Liver (tissue), 9 donors: Measurements from ENCODE around the gene DACH1. TPM values are rescaled to one million over a fixed set of nuclear protein-coding genes. Genes with fewer than 3 reads are reported as not detected.

Experiments
- DNase-seq: peaks from one replicate; pipeline ENCODE4 v3.0.0-alpha.2; 2017; ENCODE audit warnings: low spot score
- H3K27ac ChIP-seq, 2 donors: one replicate each; pipeline ENCODE4 v1.7.0; 2013; ENCODE audit warnings: inconsistent platforms in 2 of 2, low read length in 2 of 2, control low read depth in 1 of 2, low read depth in 1 of 2, mild to moderate bottlenecking in 1 of 2
- H3K27me3 ChIP-seq, 4 donors: one replicate each; pipeline versions ENCODE4 v1.6.1 to v1.7.0; 2013; ENCODE audit warnings: low read length in 3 of 4, inconsistent platforms in 1 of 4, mild to moderate bottlenecking in 1 of 4, moderate library complexity in 1 of 4; ENCODE audit not compliant: control insufficient read depth in 4 of 4, insufficient read depth in 4 of 4
- H3K36me3 ChIP-seq, 4 donors: one replicate each; pipeline versions ENCODE4 v1.6.1 to v1.7.0; 2013; ENCODE audit warnings: low read length in 3 of 4, mild to moderate bottlenecking in 3 of 4, low read depth in 1 of 4, moderate library complexity in 1 of 4; ENCODE audit not compliant: control insufficient read depth in 4 of 4, insufficient read depth in 3 of 4
- H3K4me1 ChIP-seq, 4 donors: one replicate each; pipeline versions ENCODE4 v1.6.1 to v1.7.0; 2013; ENCODE audit warnings: low read length in 3 of 4, mild to moderate bottlenecking in 3 of 4, moderate library complexity in 1 of 4; ENCODE audit not compliant: control insufficient read depth in 4 of 4, insufficient read depth in 4 of 4
- H3K4me3 ChIP-seq, 3 donors: one replicate each; pipeline versions ENCODE4 v1.6.1 to v1.7.0; 2013; ENCODE audit warnings: low read length in 3 of 3, control low read depth in 1 of 3, low read depth in 1 of 3, mild to moderate bottlenecking in 1 of 3
- H3K9ac ChIP-seq, 2 donors: one replicate each; pipeline ENCODE4 v1.7.0; 2013; ENCODE audit warnings: low read length in 2 of 2, mild to moderate bottlenecking in 2 of 2, moderate library complexity in 2 of 2, control low read depth in 1 of 2, low read depth in 1 of 2
- H3K9me3 ChIP-seq, 4 donors: one replicate each; pipeline versions ENCODE4 v1.6.1 to v1.7.0; 2013; ENCODE audit warnings: low read length in 3 of 4; ENCODE audit not compliant: control insufficient read depth in 4 of 4
- EGR1 ChIP-seq, 2 donors: IDR thresholded peaks; 2 replicates each; pipeline ENCODE4 v1.6.1; 2016 to 2018; ENCODE audit warnings: antibody characterized with exemption in 2 of 2, low read depth in 2 of 2
- FOXA1 ChIP-seq: IDR thresholded peaks from 2 replicates; pipeline ENCODE4 v1.6.1; 2016; ENCODE audit warnings: antibody characterized with exemption
- FOXA2 ChIP-seq: IDR thresholded peaks from 2 replicates; pipeline ENCODE4 v1.6.1; 2016; ENCODE audit warnings: antibody characterized with exemption
- GABPA ChIP-seq, 2 donors: IDR thresholded peaks in 1 of 2; conservative IDR thresholded peaks in 1 of 2; 2 replicates each; pipeline ENCODE4 v1.6.1; 2016; ENCODE audit warnings: antibody characterized with exemption in 2 of 2, mild to moderate bottlenecking in 1 of 2, moderate library complexity in 1 of 2
- HNF4A ChIP-seq, 2 donors: conservative IDR thresholded peaks; 2 replicates each; pipeline ENCODE4 v1.6.1; 2016; ENCODE audit warnings: antibody characterized with exemption in 2 of 2, mild to moderate bottlenecking in 2 of 2
- HNF4G ChIP-seq: IDR thresholded peaks from 2 replicates; pipeline ENCODE4 v1.6.1; 2016; ENCODE audit warnings: antibody characterized with exemption
- JUND ChIP-seq, 2 donors: IDR thresholded peaks; 2 replicates each; pipeline ENCODE4 v1.6.1; 2016; ENCODE audit warnings: antibody characterized with exemption in 2 of 2
- MAX ChIP-seq: IDR thresholded peaks from 2 replicates; pipeline ENCODE4 v1.6.1; 2016; ENCODE audit warnings: antibody characterized with exemption
- NR2F2 ChIP-seq: IDR thresholded peaks from 2 replicates; pipeline ENCODE4 v1.6.1; 2016; ENCODE audit warnings: antibody characterized with exemption
- RAD21 ChIP-seq, 2 donors: IDR thresholded peaks; 2 replicates each; pipeline ENCODE4 v1.6.1; 2016; ENCODE audit warnings: antibody characterized with exemption in 2 of 2, mild to moderate bottlenecking in 2 of 2
- SP1 ChIP-seq: IDR thresholded peaks from 2 replicates; pipeline ENCODE4 v1.6.1; 2018; ENCODE audit warnings: antibody characterized with exemption, mild to moderate bottlenecking
- TAF1 ChIP-seq: conservative IDR thresholded peaks from 2 replicates; pipeline ENCODE4 v1.6.1; 2016; ENCODE audit warnings: antibody characterized with exemption, mild to moderate bottlenecking
- YY1 ChIP-seq: IDR thresholded peaks from 2 replicates; pipeline ENCODE4 v1.6.1; 2016; ENCODE audit warnings: antibody characterized with exemption, mild to moderate bottlenecking
- ZBTB33 ChIP-seq: IDR thresholded peaks from 2 replicates; pipeline ENCODE4 v1.6.1; 2016; ENCODE audit warnings: antibody characterized with exemption
- WGBS: extraction: QIAGEN DNeasy Blood & Tissue Kit; methylation state at CpG from one replicate; pipeline ENCODE4 v1.1.7; 2013; 5-methylcytosine and 5-hydroxymethylcytosine counted together
- polyA plus RNA-seq, 2 donors: library from polyadenylated mRNA; stranded (reverse) in 1 of 2; unstranded in 1 of 2; fragments of 200-250 nt in 1 of 2; fragments of >200 nt in 1 of 2; fragmentation: Nextera tagmentation in 1 of 2; extraction: Ambion mirVana in 1 of 2; gene quantifications; one replicate each; pipeline versions ENCODE4 v1.2.1 to v1.2.3, GENCODE V29; 2013 to 2015
- total RNA-seq, 2 donors: library from RNA; depleted of rRNA; stranded (reverse); fragments of >200 nt; gene quantifications; one replicate each; pipeline ENCODE4 v1.2.3, GENCODE V29; 2014
- TF ChIP-seq, protein P1 (sequence below): fragments of 150-350 bp; IDR thresholded peaks from 2 replicates; pipeline ENCODE4 v1.5.1; 2017; ENCODE audit warnings: improper control_type of control experiment, low read depth, low read length; ENCODE audit not compliant: missing input control
- TF ChIP-seq, protein P2 (sequence below): IDR thresholded peaks from 2 replicates; pipeline ENCODE4 v1.6.1; 2016; ENCODE audit warnings: antibody characterized with exemption, mild to moderate bottlenecking
- donor health status: healthy.
- donor health status: healthy.
- donor health status: healthy.
- donor health status: healthy.
- donor health status: healthy.

DACH1 gene
- total and polyA plus RNA-seq, 4 donors: 0.28 to 1.9 (median 0.77) TPM

DNA sequence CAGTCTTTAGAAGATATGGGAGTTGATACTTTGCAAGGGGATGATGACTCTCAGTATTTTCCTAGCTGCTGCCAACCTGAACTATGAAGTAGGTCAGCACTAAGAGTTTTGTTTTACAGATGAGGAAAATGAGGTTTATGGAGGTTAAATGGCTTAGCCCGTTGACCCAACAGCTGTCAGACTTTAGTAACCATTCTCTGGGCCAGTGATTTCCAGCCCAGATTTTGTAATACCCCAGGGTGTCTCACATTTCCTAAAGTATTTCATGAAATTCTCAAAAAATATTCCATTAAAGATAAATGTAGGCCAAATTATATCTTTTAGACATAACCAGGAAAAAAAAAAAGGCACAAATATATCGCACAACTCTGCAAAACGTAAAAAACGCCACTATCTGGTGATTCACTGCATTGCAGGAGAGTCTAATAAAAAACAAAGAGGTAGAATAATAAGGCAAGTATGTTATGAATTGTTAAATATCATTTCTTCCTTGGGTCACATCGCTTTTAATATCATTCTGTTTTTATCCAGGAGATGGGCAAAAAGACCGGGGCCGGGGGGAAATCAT, 112.5 kb downstream of the DACH1 start:
- Histone ChIP-seq H3K4me3 (no peak overlapping the region), H3K27me3 (peaks cover 0 to 3% (median 0%) of the 10 kb centered on the region in 4 donors), H3K4me1 (no peaks in the 10 kb centered on the region), H3K27ac (no peak overlapping the region), H3K9me3 (no peaks in the 10 kb centered on the region), H3K36me3 (no peaks in the 10 kb centered on the region), H3K9ac (no peak overlapping the region)
- no peak for TF ChIP-seq EGR1 (IDR thresholded peaks at IDR 0.05; ENCODE audit: low read depth in 2 of 2)
- TF ChIP-seq GABPA (IDR thresholded peaks at IDR 0.05 in 1 of 2, conservative IDR thresholded peaks at IDR 0.05 in 1 of 2): no peak
- TF ChIP-seq FOXA2: no peak
- TF ChIP-seq MAX: no peak
- no peak for TF ChIP-seq FOXA1
- no peak for TF ChIP-seq YY1
- TF ChIP-seq ZBTB33: no peak
- TF ChIP-seq, protein P1, sequence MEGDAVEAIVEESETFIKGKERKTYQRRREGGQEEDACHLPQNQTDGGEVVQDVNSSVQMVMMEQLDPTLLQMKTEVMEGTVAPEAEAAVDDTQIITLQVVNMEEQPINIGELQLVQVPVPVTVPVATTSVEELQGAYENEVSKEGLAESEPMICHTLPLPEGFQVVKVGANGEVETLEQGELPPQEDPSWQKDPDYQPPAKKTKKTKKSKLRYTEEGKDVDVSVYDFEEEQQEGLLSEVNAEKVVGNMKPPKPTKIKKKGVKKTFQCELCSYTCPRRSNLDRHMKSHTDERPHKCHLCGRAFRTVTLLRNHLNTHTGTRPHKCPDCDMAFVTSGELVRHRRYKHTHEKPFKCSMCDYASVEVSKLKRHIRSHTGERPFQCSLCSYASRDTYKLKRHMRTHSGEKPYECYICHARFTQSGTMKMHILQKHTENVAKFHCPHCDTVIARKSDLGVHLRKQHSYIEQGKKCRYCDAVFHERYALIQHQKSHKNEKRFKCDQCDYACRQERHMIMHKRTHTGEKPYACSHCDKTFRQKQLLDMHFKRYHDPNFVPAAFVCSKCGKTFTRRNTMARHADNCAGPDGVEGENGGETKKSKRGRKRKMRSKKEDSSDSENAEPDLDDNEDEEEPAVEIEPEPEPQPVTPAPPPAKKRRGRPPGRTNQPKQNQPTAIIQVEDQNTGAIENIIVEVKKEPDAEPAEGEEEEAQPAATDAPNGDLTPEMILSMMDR: no peak
- TF ChIP-seq HNF4A (conservative IDR thresholded peaks at IDR 0.05): no peak
- TF ChIP-seq SP1: no peak
- TF ChIP-seq, protein P2, sequence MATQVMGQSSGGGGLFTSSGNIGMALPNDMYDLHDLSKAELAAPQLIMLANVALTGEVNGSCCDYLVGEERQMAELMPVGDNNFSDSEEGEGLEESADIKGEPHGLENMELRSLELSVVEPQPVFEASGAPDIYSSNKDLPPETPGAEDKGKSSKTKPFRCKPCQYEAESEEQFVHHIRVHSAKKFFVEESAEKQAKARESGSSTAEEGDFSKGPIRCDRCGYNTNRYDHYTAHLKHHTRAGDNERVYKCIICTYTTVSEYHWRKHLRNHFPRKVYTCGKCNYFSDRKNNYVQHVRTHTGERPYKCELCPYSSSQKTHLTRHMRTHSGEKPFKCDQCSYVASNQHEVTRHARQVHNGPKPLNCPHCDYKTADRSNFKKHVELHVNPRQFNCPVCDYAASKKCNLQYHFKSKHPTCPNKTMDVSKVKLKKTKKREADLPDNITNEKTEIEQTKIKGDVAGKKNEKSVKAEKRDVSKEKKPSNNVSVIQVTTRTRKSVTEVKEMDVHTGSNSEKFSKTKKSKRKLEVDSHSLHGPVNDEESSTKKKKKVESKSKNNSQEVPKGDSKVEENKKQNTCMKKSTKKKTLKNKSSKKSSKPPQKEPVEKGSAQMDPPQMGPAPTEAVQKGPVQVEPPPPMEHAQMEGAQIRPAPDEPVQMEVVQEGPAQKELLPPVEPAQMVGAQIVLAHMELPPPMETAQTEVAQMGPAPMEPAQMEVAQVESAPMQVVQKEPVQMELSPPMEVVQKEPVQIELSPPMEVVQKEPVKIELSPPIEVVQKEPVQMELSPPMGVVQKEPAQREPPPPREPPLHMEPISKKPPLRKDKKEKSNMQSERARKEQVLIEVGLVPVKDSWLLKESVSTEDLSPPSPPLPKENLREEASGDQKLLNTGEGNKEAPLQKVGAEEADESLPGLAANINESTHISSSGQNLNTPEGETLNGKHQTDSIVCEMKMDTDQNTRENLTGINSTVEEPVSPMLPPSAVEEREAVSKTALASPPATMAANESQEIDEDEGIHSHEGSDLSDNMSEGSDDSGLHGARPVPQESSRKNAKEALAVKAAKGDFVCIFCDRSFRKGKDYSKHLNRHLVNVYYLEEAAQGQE: no peak
- TF ChIP-seq TAF1: no peak
- TF ChIP-seq HNF4G: no peak
- no peak for TF ChIP-seq JUND (IDR thresholded peaks at IDR 0.05)
- no peak for TF ChIP-seq NR2F2
- 78% methylated on average over 7 of the region's 7 CpGs for WGBS
- no peak for DNase-seq

- no peak overlapping the region for H3K27ac ChIP-seq
- 83% methylated on average over 4 of the region's 4 CpGs for WGBS
Measured at GRCh38 chr13:71752775-71753513, 114.1 kb downstream of the DACH1 start.

More at GRCh38 chr13:71752775-71753513, 114.1 kb downstream of the DACH1 start:
- Histone ChIP-seq H3K9ac (no peak overlapping the region), H3K27me3 (peaks cover 0 to 3% (median 0%) of the 10 kb centered on the region in 4 donors), H3K36me3 (no peaks in the 10 kb centered on the region), H3K9me3 (no peaks in the 10 kb centered on the region), H3K4me3 (no peak overlapping the region), H3K4me1 (no peaks in the 10 kb centered on the region)
- no peak for DNase-seq
- TF ChIP-seq FOXA2: no peak
- TF ChIP-seq GABPA (IDR thresholded peaks at IDR 0.05 in 1 of 2, conservative IDR thresholded peaks at IDR 0.05 in 1 of 2): no peak
- no peak for TF ChIP-seq JUND (IDR thresholded peaks at IDR 0.05)
- TF ChIP-seq HNF4G: no peak
- no peak for TF ChIP-seq EGR1 (IDR thresholded peaks at IDR 0.05; ENCODE audit: low read depth in 2 of 2)
- TF ChIP-seq RAD21 (IDR thresholded peaks at IDR 0.05): no peak
- no peak for TF ChIP-seq FOXA1
- TF ChIP-seq HNF4A (conservative IDR thresholded peaks at IDR 0.05): no peak
- TF ChIP-seq, protein P1: no peak
